Erythroblast (primary cell): ENCODE data around the gene KIRREL3.

Source experiments
- GATA1 ChIP-seq: IDR thresholded peaks from 2 replicates; pipeline ENCODE4 v1.6.1; 2011; ENCODE audit warnings: low read depth, mild to moderate bottlenecking, control low read depth, low read length, moderate library complexity
- POLR2A ChIP-seq: IDR thresholded peaks from 2 replicates; pipeline ENCODE4 v1.6.1; 2011; ENCODE audit warnings: mild to moderate bottlenecking, low read length

DNA sequence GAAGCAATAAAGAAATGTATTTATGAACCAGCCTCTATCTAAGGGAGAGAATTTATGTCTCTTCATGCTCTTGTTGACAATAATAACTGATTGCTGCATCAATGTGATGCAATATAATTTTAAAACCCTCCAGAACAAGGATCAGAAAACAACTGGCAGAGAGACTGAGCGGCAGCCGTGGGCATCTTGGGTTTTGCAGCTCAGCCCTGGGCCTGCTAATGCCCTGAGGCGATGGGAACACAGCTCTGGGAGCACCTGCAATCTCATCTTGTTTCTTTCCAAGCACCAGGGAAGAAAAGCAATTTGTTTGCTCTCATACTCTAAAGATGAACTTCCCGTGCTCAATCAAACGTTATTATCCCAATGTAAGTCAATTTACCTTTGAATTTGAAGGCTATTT lies 399.4 kb downstream of the KIRREL3 start:
- TF ChIP-seq POLR2A, result no peak
- no peak for TF ChIP-seq GATA1
